ENCODE data around the gene DYDC2. TPM values are rescaled to one million over a fixed set of nuclear protein-coding genes. Genes with fewer than 3 reads are reported as not detected.

DYDC2 gene
- total RNA-seq, 1 donor from 2014 or later = 2.1 TPM

DNA sequence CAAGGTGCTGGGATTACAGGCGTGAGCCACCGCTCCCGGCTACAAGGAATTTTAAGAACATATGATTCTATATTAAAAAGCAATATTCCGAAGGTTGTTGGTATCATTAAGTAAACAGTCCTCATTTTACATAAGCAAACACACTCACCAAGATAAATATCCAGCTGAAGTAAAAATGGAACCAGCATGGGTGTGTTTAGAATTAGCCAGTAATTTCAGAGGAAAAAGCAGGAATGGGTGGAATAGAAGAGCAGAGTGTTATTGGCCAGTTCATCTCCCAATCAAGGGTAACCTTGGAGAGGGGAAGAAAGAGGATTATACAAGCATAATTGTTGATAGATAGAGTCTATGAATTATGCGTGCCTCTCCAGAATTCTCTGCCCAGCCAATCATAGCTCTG lies 35.4 kb upstream of the DYDC2 start:
- no peak for TF ChIP-seq CTCF (conservative IDR thresholded peaks at IDR 0.05; ENCODE audit: low read depth, low read length)
- no peak overlapping the region for H3K4me3 ChIP-seq (ENCODE audit: low read depth, low read length)
- DNase-seq (ENCODE audit: low read depth) = no peak

DNA sequence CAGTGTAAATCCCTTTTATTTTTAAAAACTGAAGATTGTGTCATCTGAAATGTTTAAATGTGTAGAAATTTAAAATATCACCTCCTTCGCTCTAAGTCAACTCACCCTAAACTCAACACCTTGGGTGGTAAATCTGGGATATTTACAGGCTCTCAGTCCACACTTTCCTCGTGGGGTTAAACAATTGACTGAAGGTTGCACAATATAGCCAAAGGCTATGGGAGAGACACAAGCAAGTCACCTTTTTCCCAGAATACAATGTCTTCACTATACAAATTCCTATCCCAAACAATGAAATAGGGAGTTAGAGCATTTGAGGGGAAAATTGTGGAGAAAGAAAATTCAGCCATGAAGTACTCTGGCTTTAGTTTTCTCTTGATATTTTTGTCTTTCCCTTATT lies 34.4 kb upstream of the DYDC2 start:
- DNase-seq (ENCODE audit: low read depth) = no peak
- TF ChIP-seq CTCF (conservative IDR thresholded peaks at IDR 0.05; ENCODE audit: low read depth, low read length) = no peak

GRCh38 chr10:80322711-80323110 lies 33.9 kb upstream of the DYDC2 start:
- no peak overlapping the region for H3K4me3 ChIP-seq (ENCODE audit: low read depth, low read length)
- no peak for DNase-seq (ENCODE audit: low read depth)
- TF ChIP-seq CTCF (conservative IDR thresholded peaks at IDR 0.05; ENCODE audit: low read depth, low read length) = no peak

More for the DNA sequence above, 34.4 kb upstream of the DYDC2 start:
- no peak overlapping the region for H3K4me3 ChIP-seq (ENCODE audit: low read depth, low read length)

DNA sequence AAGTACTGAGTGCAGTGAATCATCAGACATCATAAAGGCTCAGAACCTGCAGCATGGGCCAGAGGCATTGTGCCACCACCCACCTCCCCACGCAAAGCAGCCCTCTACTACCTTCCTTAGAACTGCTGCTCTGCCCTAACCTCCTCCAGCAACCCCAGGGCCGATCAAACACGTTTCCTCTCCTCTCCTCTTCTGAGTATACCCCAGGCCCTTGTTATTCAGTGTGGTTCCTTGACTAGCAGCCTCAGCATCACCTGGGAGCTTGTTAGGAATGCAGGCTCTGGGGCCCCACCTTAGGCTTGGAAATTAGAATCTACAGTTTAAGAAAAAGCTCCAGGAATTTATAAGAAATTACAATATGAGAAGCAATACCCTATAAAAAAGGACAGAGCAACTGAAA lies 33.3 kb upstream of the DYDC2 start:
- DNase-seq (ENCODE audit: low read depth) = no peak
- no peak overlapping the region for H3K4me3 ChIP-seq (ENCODE audit: low read depth, low read length)
- no peak for TF ChIP-seq CTCF (conservative IDR thresholded peaks at IDR 0.05; ENCODE audit: low read depth, low read length)

GRCh38 chr10:80324086-80324485 lies 32.5 kb upstream of the DYDC2 start:
- DNase-seq (ENCODE audit: low read depth) = no peak
- H3K4me3 ChIP-seq (ENCODE audit: low read depth, low read length) = no peak overlapping the region
- no peak for TF ChIP-seq CTCF (conservative IDR thresholded peaks at IDR 0.05; ENCODE audit: low read depth, low read length)

GRCh38 chr10:80324891-80325364 lies 31.7 kb upstream of the DYDC2 start:
- H3K4me3 ChIP-seq (ENCODE audit: low read depth, low read length) = no peak overlapping the region
- no peak for TF ChIP-seq CTCF (conservative IDR thresholded peaks at IDR 0.05; ENCODE audit: low read depth, low read length)
- DNase-seq (ENCODE audit: low read depth) = no peak

DNA sequence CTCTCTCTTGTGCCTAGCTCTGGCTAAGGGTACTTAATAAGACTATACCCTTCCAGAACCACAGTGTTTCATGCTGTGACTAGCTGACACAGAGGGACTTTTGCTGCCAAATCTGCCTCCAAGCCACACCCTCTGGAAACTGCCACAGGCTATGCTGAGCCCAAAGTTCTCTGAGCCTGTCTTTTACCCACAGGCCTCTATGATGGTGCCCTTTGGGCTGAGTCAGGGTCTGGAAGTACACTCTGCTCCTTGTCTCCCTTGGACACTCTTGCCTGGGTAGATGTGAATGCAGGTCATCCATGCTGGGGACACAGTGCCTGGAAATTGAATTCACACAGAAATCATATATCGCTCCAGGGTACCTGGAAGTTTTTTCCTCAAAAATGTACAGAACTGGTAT lies 22.6 kb upstream of the DYDC2 start:
- no peak for TF ChIP-seq CTCF (conservative IDR thresholded peaks at IDR 0.05; ENCODE audit: low read depth, low read length)
- DNase-seq (ENCODE audit: low read depth) = no peak
- H3K4me3 ChIP-seq (ENCODE audit: low read depth, low read length) = no peak overlapping the region

All from epithelial cell of proximal tubule (primary cell).